Fibroblast of the aortic adventitia (primary cell): ENCODE measurements around the gene TMEM94. TPM values are rescaled to one million over a fixed set of nuclear protein-coding genes. Genes with fewer than 3 reads are reported as not detected.
A peak's percentile ranks its signal among the peaks of the same experiment; 100 is the strongest.
"Not testable (repeated sequence)": the region's sequence is repeated elsewhere in the genome, so short reads cannot be mapped to it uniquely, and the experiment has no call there.

Experiments used
- DNase-seq: peaks from one replicate; pipeline ENCODE4 v3.0.0-alpha.2; 2010; ENCODE audit warnings: low read depth
- H3K4me3 ChIP-seq: 2 replicates; pipeline ENCODE4 v1.5.1; 2011; ENCODE audit warnings: low read depth, mild to moderate bottlenecking, control low read depth, low read length, moderate library complexity
- CTCF ChIP-seq: IDR thresholded peaks from 2 replicates; pipeline ENCODE4 v1.5.1; 2011; ENCODE audit warnings: mild to moderate bottlenecking, low read length, control low read depth, inconsistent platforms; ENCODE audit not compliant: insufficient read depth
- total RNA-seq: library from RNA; depleted of rRNA; stranded (reverse); fragments of >200 nt; gene quantifications from 2 replicates; pipeline ENCODE4 v1.2.3, GENCODE V29; 2012; ENCODE audit warnings: low replicate concordance

Gene TMEM94
- total RNA-seq, 1 donor: 29.7 TPM

DNA sequence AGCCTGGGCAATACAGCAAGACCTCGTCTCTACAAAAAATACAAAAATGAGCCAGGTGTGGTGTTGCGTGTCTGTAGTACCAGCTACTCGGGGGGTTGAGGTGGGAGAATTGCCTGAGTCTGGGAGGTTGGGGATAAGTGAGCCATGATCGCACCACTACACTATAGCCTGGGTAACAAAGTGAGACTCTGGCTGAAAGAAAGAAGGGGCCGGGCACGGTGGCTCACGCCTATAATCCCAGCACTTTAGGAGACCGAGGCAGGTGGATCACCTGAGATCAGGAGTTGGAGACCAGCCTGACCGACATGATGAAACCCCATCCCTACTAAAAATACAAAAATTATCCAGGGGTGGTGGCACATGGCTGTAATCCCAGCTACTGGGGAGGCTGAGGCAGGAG lies 40.4 kb upstream of the TMEM94 start:
- no peak for TF ChIP-seq CTCF
- no peak for DNase-seq
- H3K4me3 ChIP-seq: no peak overlapping the region

DNA sequence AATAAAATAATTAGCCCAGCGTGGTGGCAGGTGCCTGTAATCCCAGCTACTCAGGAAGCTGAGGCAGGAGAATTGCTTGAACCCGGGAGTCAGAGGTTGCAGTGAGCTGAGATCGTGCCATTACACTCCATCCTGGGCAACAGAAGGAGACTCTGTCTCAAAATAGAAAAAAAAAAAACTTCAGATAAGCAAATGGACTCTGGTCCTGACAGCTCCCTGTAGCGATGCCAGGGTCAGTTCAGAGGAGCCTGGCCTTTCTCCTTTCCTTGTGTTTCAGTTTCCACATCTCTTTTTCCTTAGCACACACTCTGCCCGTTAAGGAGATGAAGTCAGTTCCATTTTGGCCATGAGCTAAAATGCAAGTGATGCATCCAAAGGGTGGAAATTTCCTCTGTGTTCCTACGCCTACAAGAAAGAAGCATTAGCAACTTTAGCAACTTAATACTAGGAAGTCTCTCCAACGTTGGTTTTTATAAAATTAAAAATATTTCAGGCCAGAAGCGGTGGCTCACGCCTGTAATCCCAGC lies 39.3 kb upstream of the TMEM94 start:
- TF ChIP-seq CTCF: no peak
- no peak overlapping the region for H3K4me3 ChIP-seq
- DNase-seq: peak; percentile 40

- no peak overlapping the region for H3K4me3 ChIP-seq
- no peak for DNase-seq
- TF ChIP-seq CTCF: no peak
Observed at GRCh38 chr17:75418531-75418930, 37.9 kb upstream of the TMEM94 start.

DNA sequence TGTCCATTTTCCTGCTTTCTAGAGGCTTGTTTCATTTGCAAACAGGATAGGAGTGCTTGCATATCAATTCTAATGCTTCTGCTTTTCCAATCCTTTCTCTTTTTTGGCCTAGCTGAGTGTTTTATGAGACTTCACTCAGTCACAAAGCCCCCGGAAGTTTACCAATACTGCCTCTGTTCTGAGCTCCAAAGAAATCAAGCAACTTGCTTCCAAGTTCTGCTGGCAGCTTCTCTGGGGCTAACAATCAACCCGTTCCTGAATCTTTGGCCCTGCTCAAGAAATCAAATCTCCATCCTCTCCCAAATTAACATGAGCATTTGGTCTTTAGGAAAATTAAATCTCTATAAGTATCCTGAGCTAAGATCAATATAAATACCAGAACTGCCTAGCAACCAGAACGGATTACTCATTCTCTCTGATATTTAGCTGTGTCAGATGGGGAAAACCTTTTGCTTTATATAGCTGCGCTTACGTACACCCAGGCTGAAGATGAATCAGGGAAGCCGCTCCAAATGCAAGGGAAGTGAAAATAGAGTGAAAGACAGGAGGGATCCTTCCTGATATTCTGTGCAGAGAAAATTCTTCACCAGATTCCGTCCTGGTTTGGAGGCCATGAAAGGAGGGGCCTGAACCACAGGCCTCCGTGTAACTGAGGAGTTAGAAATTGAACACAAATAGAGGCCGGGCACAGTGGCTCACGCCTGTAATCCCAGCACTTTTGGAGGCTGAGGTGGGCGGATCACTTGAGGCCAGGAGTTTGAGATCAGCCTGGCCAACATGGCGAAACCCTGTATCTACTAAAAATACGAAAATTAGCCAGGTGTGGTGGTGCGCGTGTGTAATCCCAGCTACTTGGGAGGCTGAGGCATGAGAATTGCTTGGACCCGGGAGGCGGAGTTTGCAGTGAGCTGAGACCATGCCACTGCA lies 27.6 kb upstream of the TMEM94 start:
- DNase-seq: peak; percentile 79
- no peak for TF ChIP-seq CTCF
- H3K4me3 ChIP-seq: no peak overlapping the region

DNA sequence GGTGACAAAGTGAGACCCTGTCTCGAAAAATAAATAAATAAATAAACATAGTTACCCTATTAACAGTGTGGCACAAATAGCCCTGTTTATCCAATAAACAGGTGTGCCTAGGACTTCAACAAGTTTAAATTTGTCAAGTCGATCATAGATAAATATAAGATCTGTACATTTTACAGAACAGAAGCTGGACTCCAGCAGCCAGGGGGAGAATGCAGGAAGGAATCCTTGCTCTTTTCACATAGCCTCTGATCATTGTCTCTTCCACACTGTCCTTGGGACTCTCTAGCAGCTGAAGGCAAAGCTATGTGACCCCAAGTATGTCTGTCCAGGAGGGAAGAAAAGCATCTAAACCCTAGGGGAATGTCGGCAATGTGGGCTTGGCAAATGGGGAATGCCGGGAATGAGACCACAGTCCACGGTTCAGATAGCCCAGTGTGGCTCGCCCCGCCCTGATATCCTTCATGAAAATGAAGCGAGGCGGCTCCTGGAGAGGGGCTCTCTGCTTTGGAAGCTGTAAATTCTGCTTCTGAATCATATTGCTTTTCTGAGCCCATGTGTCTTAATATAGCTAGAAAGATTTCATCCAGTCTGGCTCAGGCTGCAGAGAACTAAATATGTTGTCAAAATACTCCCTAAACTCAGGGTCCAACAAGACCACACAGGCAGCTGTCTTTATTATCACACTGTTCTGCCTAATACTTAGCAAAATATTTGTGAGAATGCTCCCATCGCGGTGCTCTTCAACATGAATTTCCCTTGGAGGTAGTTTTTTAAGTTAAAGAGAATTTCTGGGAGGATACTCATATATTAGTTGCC lies 26.1 kb upstream of the TMEM94 start:
- H3K4me3 ChIP-seq: no peak overlapping the region
- no peak for TF ChIP-seq CTCF
- peak; percentile 60 for DNase-seq

GRCh38 chr17:75433218-75433783 lies 23.1 kb upstream of the TMEM94 start:
- no peak overlapping the region for H3K4me3 ChIP-seq
- no peak for TF ChIP-seq CTCF
- no peak for DNase-seq

DNA sequence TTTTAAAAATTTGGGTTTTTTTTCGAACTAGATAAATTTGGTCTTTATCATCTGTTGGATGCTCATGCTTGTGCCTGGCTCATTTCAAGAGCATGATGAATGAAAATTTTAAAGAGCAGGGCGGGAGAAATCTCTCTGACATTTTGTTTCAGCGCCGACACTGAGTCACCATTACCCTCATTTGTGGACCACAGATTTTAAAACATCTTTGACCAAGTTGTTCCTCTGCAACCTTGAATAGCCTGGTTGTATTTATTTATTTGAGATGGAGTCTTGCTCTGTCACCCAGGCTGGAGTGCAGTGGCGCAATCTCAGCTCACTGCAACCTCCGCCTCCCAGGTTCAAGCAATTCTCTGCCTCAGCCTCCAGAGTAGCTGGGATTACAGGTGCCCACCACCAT lies 22.0 kb upstream of the TMEM94 start:
- not testable (repeated sequence) for H3K4me3 ChIP-seq, DNase-seq

- not testable (repeated sequence) for DNase-seq, H3K4me3 ChIP-seq
Observed at GRCh38 chr17:75437404-75437803, 19.0 kb upstream of the TMEM94 start.
